Mesenteric fat pad (tissue), 1 donor: ENCODE data around the gene LCN6. TPM values are rescaled to one million over a fixed set of nuclear protein-coding genes. Genes with fewer than 3 reads are reported as not detected.
"Not testable (repeated sequence)": the region's sequence is repeated elsewhere in the genome, so short reads cannot be mapped to it uniquely, and the experiment has no call there.

ENCODE experiments used
- DNase-seq: peaks from one replicate; pipeline ENCODE4 v3.0.0-alpha.2; 2020; ENCODE audit warnings: low spot score
- total RNA-seq: library from RNA; stranded (reverse); fragmentation: NEBNext Ultra II Directional; extraction: Animal tissue kit (Norgen Biotek cat#: 25700); gene quantifications from one replicate; pipeline ENCODE4 v1.2.1, GENCODE V29; 2021
- donor health status: DM: yes; HTN: yes; CAD: no.

LCN6 gene
- total RNA-seq, 1 donor from 2014 or later = 16.2 TPM

- no peak for DNase-seq
Observed at GRCh38 chr9:136760424-136760823, 12.1 kb upstream of the LCN6 start.

- no peak for DNase-seq
Observed at GRCh38 chr9:136759436-136760325, 11.4 kb upstream of the LCN6 start.

GRCh38 chr9:136759001-136759400 is 10.7 kb upstream of the LCN6 start:
- no peak for DNase-seq

- no peak for DNase-seq
Observed at GRCh38 chr9:136757751-136758140, 9.4 kb upstream of the LCN6 start.

GRCh38 chr9:136757328-136757727 is 9.0 kb upstream of the LCN6 start:
- DNase-seq = no peak

GRCh38 chr9:136756836-136757235 is 8.5 kb upstream of the LCN6 start:
- DNase-seq = no peak

- no peak for DNase-seq
Observed at GRCh38 chr9:136756134-136756438, 7.8 kb upstream of the LCN6 start.

GRCh38 chr9:136755302-136756133 is 7.2 kb upstream of the LCN6 start:
- DNase-seq = not testable (repeated sequence)

- no peak for DNase-seq
Observed at GRCh38 chr9:136754626-136755301, 6.4 kb upstream of the LCN6 start.

GRCh38 chr9:136754059-136754572 is 5.8 kb upstream of the LCN6 start:
- no peak for DNase-seq

- DNase-seq = no peak
Observed at GRCh38 chr9:136753371-136754058, 5.2 kb upstream of the LCN6 start.

- no peak for DNase-seq
Observed at GRCh38 chr9:136751814-136752213, 3.5 kb upstream of the LCN6 start.

- no peak for DNase-seq
Observed at GRCh38 chr9:136751244-136751643, 2.9 kb upstream of the LCN6 start.

GRCh38 chr9:136750526-136750925 is 2.2 kb upstream of the LCN6 start:
- DNase-seq = no peak

GRCh38 chr9:136748666-136749611 is 614 bp upstream of the LCN6 start:
- no peak for DNase-seq

GRCh38 chr9:136747161-136748060 is 914 bp downstream of the LCN6 start:
- no peak for DNase-seq

GRCh38 chr9:136746621-136747020 is 1.7 kb downstream of the LCN6 start:
- no peak for DNase-seq

- DNase-seq = no peak
Observed at GRCh38 chr9:136746155-136746490, 2.2 kb downstream of the LCN6 start.
